HFFc6 (cell line): ENCODE measurements around the gene ZCCHC10. TPM values are rescaled to one million over a fixed set of nuclear protein-coding genes. Genes with fewer than 3 reads are reported as not detected.
A peak's percentile ranks its signal among the peaks of the same experiment; 100 is the strongest.

ENCODE experiments used
- DNase-seq: peaks from one replicate; pipeline ENCODE4 v3.0.0-alpha.2; 2018
- H3K27ac Mint-ChIP-seq: 2 replicates; pipeline ENCODE4 v1.8.0; 2020; ENCODE audit warnings: mild to moderate bottlenecking, mixed read lengths
- H3K27me3 Mint-ChIP-seq: 2 replicates; pipeline ENCODE4 v1.8.0; 2021; ENCODE audit warnings: mild to moderate bottlenecking, moderate library complexity, mixed read lengths; ENCODE audit not compliant: insufficient read depth
- H3K36me3 Mint-ChIP-seq: 2 replicates; pipeline ENCODE4 v1.8.0; 2021; ENCODE audit warnings: low read depth, mixed read lengths
- H3K4me1 Mint-ChIP-seq: 2 replicates; pipeline ENCODE4 v1.8.0; 2020; ENCODE audit warnings: low read depth, mixed read lengths
- H3K4me3 Mint-ChIP-seq: 2 replicates; pipeline ENCODE4 v1.8.0; 2020; ENCODE audit warnings: mild to moderate bottlenecking, moderate library complexity, mixed read lengths
- H3K9me3 Mint-ChIP-seq: 2 replicates; pipeline ENCODE4 v1.8.0; 2020; ENCODE audit warnings: mild to moderate bottlenecking, mixed read lengths
- total RNA-seq, 6 experiments: library from RNA; stranded (reverse); fragmentation: NEBNext Ultra II Directional; extraction: Animal tissue kit (Norgen Biotek cat#: 25700); gene quantifications; 2 replicates in 1 of 6; 3 replicates in 5 of 6; pipeline ENCODE4 v1.2.3, GENCODE V29; 2021
- TF ChIP-seq, protein P1 (sequence below): fragments of 200-600 bp; sonication (generic); IDR thresholded peaks from 2 replicates; pipeline ENCODE4 v1.5.0; 2021; ENCODE audit warnings: antibody characterized with exemption, mild to moderate bottlenecking

The ZCCHC10 gene
- total RNA-seq, 6 experiments from 2014 or later: 11.0 to 19.8 (median 17.4) TPM

- Mint-ChIP-seq H3K4me3 (peak overlapping the region; percentile 95), H3K27ac (no peak overlapping the region; the same call in 1 of the 2 replicates), H3K27me3 (no peaks in the 10 kb centered on the region; the same call in 1 of the 2 replicates), H3K36me3 (peaks cover 22% of the 10 kb centered on the region), H3K9me3 (no peaks in the 10 kb centered on the region; the same call in 1 of the 2 replicates), H3K4me1 (peaks cover 66% of the 10 kb centered on the region)
- TF ChIP-seq, protein P1, sequence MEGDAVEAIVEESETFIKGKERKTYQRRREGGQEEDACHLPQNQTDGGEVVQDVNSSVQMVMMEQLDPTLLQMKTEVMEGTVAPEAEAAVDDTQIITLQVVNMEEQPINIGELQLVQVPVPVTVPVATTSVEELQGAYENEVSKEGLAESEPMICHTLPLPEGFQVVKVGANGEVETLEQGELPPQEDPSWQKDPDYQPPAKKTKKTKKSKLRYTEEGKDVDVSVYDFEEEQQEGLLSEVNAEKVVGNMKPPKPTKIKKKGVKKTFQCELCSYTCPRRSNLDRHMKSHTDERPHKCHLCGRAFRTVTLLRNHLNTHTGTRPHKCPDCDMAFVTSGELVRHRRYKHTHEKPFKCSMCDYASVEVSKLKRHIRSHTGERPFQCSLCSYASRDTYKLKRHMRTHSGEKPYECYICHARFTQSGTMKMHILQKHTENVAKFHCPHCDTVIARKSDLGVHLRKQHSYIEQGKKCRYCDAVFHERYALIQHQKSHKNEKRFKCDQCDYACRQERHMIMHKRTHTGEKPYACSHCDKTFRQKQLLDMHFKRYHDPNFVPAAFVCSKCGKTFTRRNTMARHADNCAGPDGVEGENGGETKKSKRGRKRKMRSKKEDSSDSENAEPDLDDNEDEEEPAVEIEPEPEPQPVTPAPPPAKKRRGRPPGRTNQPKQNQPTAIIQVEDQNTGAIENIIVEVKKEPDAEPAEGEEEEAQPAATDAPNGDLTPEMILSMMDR: no peak
- no peak for DNase-seq
Measured at GRCh38 chr5:133053448-133053847, 27.1 kb upstream of the ZCCHC10 start.

GRCh38 chr5:133052317-133053175 is 26.2 kb upstream of the ZCCHC10 start:
- Mint-ChIP-seq H3K27ac (peak overlapping the region; percentile 99), H3K27me3 (no peaks in the 10 kb centered on the region; the same call in 1 of the 2 replicates), H3K4me3 (peak overlapping the region; percentile 95), H3K4me1 (peaks cover 65% of the 10 kb centered on the region), H3K36me3 (peaks cover 28% of the 10 kb centered on the region), H3K9me3 (no peaks in the 10 kb centered on the region; the same call in 1 of the 2 replicates)
- DNase-seq: peak; percentile 36
- TF ChIP-seq, protein P1: no peak

DNA sequence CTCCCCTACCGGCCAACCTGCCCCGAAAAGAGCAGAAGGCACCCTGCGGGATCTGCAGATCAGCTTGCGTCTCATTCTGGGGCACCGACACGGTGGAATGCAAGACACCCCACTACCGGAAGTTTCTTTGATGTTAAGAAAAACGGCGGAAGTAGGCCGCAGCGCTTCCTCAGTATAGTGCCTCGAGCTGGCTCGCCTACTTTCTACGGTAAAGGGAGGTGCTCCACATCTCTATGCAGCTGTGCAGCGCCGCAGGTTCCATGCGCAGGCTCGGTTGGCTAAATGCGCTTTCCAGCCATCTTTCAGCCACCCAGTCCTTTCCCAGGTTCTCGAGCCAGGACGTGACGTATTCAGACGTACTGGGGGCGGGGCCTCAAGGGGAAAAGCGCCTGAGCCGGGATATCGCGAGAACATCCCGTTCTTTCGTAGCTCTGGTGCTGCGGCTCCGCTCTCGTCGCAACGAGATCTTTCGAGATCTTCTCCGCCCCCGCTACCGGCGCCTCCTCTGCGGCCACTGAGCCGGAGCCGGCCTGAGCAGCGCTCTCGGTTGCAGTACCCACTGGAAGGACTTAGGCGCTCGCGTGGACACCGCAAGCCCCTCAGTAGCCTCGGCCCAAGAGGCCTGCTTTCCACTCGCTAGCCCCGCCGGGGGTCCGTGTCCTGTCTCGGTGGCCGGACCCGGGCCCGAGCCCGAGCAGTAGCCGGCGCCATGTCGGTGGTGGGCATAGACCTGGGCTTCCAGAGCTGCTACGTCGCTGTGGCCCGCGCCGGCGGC is 25.4 kb upstream of the ZCCHC10 start, which contains the start of gene HSPA4:
TSS of gene HSPA4 (plus strand) at position 472 of the 775 bp plus-strand sequence. CDS start at position 710, 238 bp downstream.
- TF ChIP-seq, protein P1: no peak; the same call in 1 of the 2 replicates
- Mint-ChIP-seq H3K27ac (peak within 1 kb of the TSS; percentile 99), H3K36me3 (peaks cover 28% of the 10 kb centered on the region), H3K4me3 (peak within 1 kb of the TSS; percentile 95), H3K9me3 (no peaks in the 10 kb centered on the region; the same call in 1 of the 2 replicates), H3K4me1 (peaks cover 62% of the 10 kb centered on the region), H3K27me3 (no peaks in the 10 kb centered on the region; the same call in none of the 2 replicates)
- peak; percentile 97 for DNase-seq

- TF ChIP-seq, protein P1: peak; percentile 5; the same call in 1 of the 2 replicates
- peaks cover 28% of the 10 kb centered on the region for H3K36me3 Mint-ChIP-seq
Measured at GRCh38 chr5:133051061-133051541, 24.8 kb upstream of the ZCCHC10 start.

GRCh38 chr5:133050521-133050920 is 24.2 kb upstream of the ZCCHC10 start:
- no peaks in the 10 kb centered on the region; the same call in none of the 2 replicates for H3K27me3 Mint-ChIP-seq
- H3K9me3 Mint-ChIP-seq: no peaks in the 10 kb centered on the region; the same call in 1 of the 2 replicates
- peak overlapping the region; percentile 95 for H3K4me3 Mint-ChIP-seq
- H3K27ac Mint-ChIP-seq: peak overlapping the region; percentile 99
- TF ChIP-seq, protein P1: no peak
- peaks cover 54% of the 10 kb centered on the region for H3K4me1 Mint-ChIP-seq
- H3K36me3 Mint-ChIP-seq: peaks cover 28% of the 10 kb centered on the region
- DNase-seq: no peak

More at GRCh38 chr5:133051061-133051541, 24.8 kb upstream of the ZCCHC10 start:
- no peak for DNase-seq
- peaks cover 60% of the 10 kb centered on the region for H3K4me1 Mint-ChIP-seq
- no peaks in the 10 kb centered on the region; the same call in 1 of the 2 replicates for H3K9me3 Mint-ChIP-seq
- peak overlapping the region; percentile 95 for H3K4me3 Mint-ChIP-seq
- H3K27me3 Mint-ChIP-seq: no peaks in the 10 kb centered on the region; the same call in none of the 2 replicates
- peak overlapping the region; percentile 99 for H3K27ac Mint-ChIP-seq
